Measurements from ENCODE around the gene SPRYD3.

SPRYD3 gene

GRCh38 chr12:53086361-53086760 is 7.2 kb upstream of the SPRYD3 start:
- in situ Hi-C loops (cut with MboI; ENCODE audit: low sequenced_read_pairs) = no loop called here

GRCh38 chr12:53082637-53083175 is 3.5 kb upstream of the SPRYD3 start:
- in situ Hi-C loops (cut with MboI; ENCODE audit: low sequenced_read_pairs) = no loop called here

- in situ Hi-C loops (cut with MboI; ENCODE audit: low sequenced_read_pairs) = no loop called here
Measured at GRCh38 chr12:53078425-53079225, 565 bp downstream of the SPRYD3 start.

- in situ Hi-C loops (cut with MboI; ENCODE audit: low sequenced_read_pairs) = no loop called here
Measured at GRCh38 chr12:53077030-53077429, 2.2 kb downstream of the SPRYD3 start.

- in situ Hi-C loops (cut with MboI; ENCODE audit: low sequenced_read_pairs) = no loop called here
Measured at GRCh38 chr12:53076461-53076860, 2.7 kb downstream of the SPRYD3 start.

GRCh38 chr12:53074999-53075370 is 4.2 kb downstream of the SPRYD3 start:
- in situ Hi-C loops (cut with MboI; ENCODE audit: low sequenced_read_pairs) = loop anchor here (25.0 kb wide), 1 partner anchor 212 kb away; the partner anchor contains the start of genes MYG1 and PFDN5

- in situ Hi-C loops (cut with MboI; ENCODE audit: low sequenced_read_pairs) = loop anchor here (25.0 kb wide), 1 partner anchor 213 kb away; the partner anchor contains the start of genes MYG1 and PFDN5
Measured at GRCh38 chr12:53074283-53074998, 4.7 kb downstream of the SPRYD3 start.

GRCh38 chr12:53073881-53074280 is 5.3 kb downstream of the SPRYD3 start:
- in situ Hi-C loops (cut with MboI; ENCODE audit: low sequenced_read_pairs) = loop anchor here (25.0 kb wide), 1 partner anchor 213 kb away; the partner anchor contains the start of genes MYG1 and PFDN5

GRCh38 chr12:53071591-53072551 is 7.3 kb downstream of the SPRYD3 start:
- in situ Hi-C loops (cut with MboI; ENCODE audit: low sequenced_read_pairs) = loop anchor here (25.0 kb wide), 1 partner anchor 215 kb away; the partner anchor contains the start of genes MYG1 and PFDN5

- in situ Hi-C loops (cut with MboI; ENCODE audit: low sequenced_read_pairs) = loop anchor here (25.0 kb wide), 1 partner anchor 216 kb away; the partner anchor contains the start of genes MYG1 and PFDN5
Measured at GRCh38 chr12:53070877-53071492, 8.2 kb downstream of the SPRYD3 start.

- in situ Hi-C loops (cut with MboI; ENCODE audit: low sequenced_read_pairs) = loop anchor here (25.0 kb wide), 1 partner anchor 217 kb away; the partner anchor contains the start of genes MYG1 and PFDN5
Measured at GRCh38 chr12:53069621-53070410, 9.4 kb downstream of the SPRYD3 start.

- in situ Hi-C loops (cut with MboI; ENCODE audit: low sequenced_read_pairs) = loop anchor here (25.0 kb wide), 1 partner anchor 218 kb away; the partner anchor contains the start of genes MYG1 and PFDN5
Measured at GRCh38 chr12:53068811-53069585, 10.2 kb downstream of the SPRYD3 start.

- in situ Hi-C loops (cut with MboI; ENCODE audit: low sequenced_read_pairs) = loop anchor here (25.0 kb wide), 1 partner anchor 219 kb away; the partner anchor contains the start of genes MYG1 and PFDN5
Measured at GRCh38 chr12:53067993-53068770, 11.0 kb downstream of the SPRYD3 start.

- in situ Hi-C loops (cut with MboI; ENCODE audit: low sequenced_read_pairs) = loop anchor here (25.0 kb wide), 1 partner anchor 220 kb away; the partner anchor contains the start of genes MYG1 and PFDN5
Measured at GRCh38 chr12:53067074-53067992, 11.9 kb downstream of the SPRYD3 start.

- in situ Hi-C loops (cut with MboI; ENCODE audit: low sequenced_read_pairs) = loop anchor here (25.0 kb wide), 1 partner anchor 221 kb away; the partner anchor contains the start of genes MYG1 and PFDN5
Measured at GRCh38 chr12:53065975-53066931, 12.9 kb downstream of the SPRYD3 start.

All from HL-60/S4 treated with phorbol 12-myristate 13-acetate at 8.2 ng/mL for 4 days and 3 days (cell line).